ENCODE data around the gene CHSY1.

CHSY1 gene

GRCh38 chr15:101151288-101151687 is 100.6 kb downstream of the CHSY1 start:
- no peak for DNase-seq (ENCODE audit: low read depth, low spot score)

- no peak for DNase-seq (ENCODE audit: low read depth, low spot score)
Measured at GRCh38 chr15:101150723-101151040, 101.2 kb downstream of the CHSY1 start.

GRCh38 chr15:101149864-101150722 is 101.8 kb downstream of the CHSY1 start:
- no peak for DNase-seq (ENCODE audit: low read depth, low spot score)

GRCh38 chr15:101148881-101149664 is 102.8 kb downstream of the CHSY1 start:
- DNase-seq (ENCODE audit: low read depth, low spot score) = no peak

- no peak for DNase-seq (ENCODE audit: low read depth, low spot score)
Measured at GRCh38 chr15:101148166-101148880, 103.5 kb downstream of the CHSY1 start.

GRCh38 chr15:101147181-101147580 is 104.7 kb downstream of the CHSY1 start:
- no peak for DNase-seq (ENCODE audit: low read depth, low spot score)

GRCh38 chr15:101146118-101146702 is 105.6 kb downstream of the CHSY1 start:
- DNase-seq (ENCODE audit: low read depth, low spot score) = no peak

GRCh38 chr15:101145362-101145761 is 106.5 kb downstream of the CHSY1 start:
- DNase-seq (ENCODE audit: low read depth, low spot score) = no peak

- no peak for DNase-seq (ENCODE audit: low read depth, low spot score)
Measured at GRCh38 chr15:101143321-101143720, 108.5 kb downstream of the CHSY1 start.

GRCh38 chr15:101142711-101143110 is 109.1 kb downstream of the CHSY1 start:
- DNase-seq (ENCODE audit: low read depth, low spot score) = no peak

- DNase-seq (ENCODE audit: low read depth, low spot score) = no peak
Measured at GRCh38 chr15:101141926-101142527, 109.8 kb downstream of the CHSY1 start.

GRCh38 chr15:101140697-101141065 is 111.2 kb downstream of the CHSY1 start:
- DNase-seq (ENCODE audit: low read depth, low spot score) = no peak

GRCh38 chr15:101139986-101140696 is 111.7 kb downstream of the CHSY1 start:
- no peak for DNase-seq (ENCODE audit: low read depth, low spot score)

- peak; percentile 70 for DNase-seq (ENCODE audit: low read depth, low spot score)
Measured at GRCh38 chr15:101138913-101139880, 112.7 kb downstream of the CHSY1 start.

GRCh38 chr15:101138086-101138660 is 113.7 kb downstream of the CHSY1 start:
- no peak for DNase-seq (ENCODE audit: low read depth, low spot score)

- DNase-seq (ENCODE audit: low read depth, low spot score) = no peak
Measured at GRCh38 chr15:101137312-101137940, 114.4 kb downstream of the CHSY1 start.

- no peak for DNase-seq (ENCODE audit: low read depth, low spot score)
Measured at GRCh38 chr15:101136381-101137268, 115.2 kb downstream of the CHSY1 start.
